ENCODE data around the gene SEPTIN8. TPM values are rescaled to one million over a fixed set of nuclear protein-coding genes. Genes with fewer than 3 reads are reported as not detected.
"Not testable (repeated sequence)": the region's sequence is repeated elsewhere in the genome, so short reads cannot be mapped to it uniquely, and the experiment has no call there.

The SEPTIN8 gene
- total RNA-seq, 2 experiments from 2014 or later, result 25.2 to 27.1 TPM

GRCh38 chr5:132808866-132809265, 31.8 kb upstream of the SEPTIN8 start:
- TF ChIP-seq, protein P1, sequence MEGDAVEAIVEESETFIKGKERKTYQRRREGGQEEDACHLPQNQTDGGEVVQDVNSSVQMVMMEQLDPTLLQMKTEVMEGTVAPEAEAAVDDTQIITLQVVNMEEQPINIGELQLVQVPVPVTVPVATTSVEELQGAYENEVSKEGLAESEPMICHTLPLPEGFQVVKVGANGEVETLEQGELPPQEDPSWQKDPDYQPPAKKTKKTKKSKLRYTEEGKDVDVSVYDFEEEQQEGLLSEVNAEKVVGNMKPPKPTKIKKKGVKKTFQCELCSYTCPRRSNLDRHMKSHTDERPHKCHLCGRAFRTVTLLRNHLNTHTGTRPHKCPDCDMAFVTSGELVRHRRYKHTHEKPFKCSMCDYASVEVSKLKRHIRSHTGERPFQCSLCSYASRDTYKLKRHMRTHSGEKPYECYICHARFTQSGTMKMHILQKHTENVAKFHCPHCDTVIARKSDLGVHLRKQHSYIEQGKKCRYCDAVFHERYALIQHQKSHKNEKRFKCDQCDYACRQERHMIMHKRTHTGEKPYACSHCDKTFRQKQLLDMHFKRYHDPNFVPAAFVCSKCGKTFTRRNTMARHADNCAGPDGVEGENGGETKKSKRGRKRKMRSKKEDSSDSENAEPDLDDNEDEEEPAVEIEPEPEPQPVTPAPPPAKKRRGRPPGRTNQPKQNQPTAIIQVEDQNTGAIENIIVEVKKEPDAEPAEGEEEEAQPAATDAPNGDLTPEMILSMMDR (IDR thresholded peaks at IDR 0.05), result no peak
- DNase-seq (no peak), ATAC-seq (no peak)
- Mint-ChIP-seq H3K27ac (no peak overlapping the region), H3K27me3 (peaks cover 63% of the 10 kb centered on the region), H3K4me1 (ENCODE audit: low read depth) (peaks cover 7% of the 10 kb centered on the region), H3K4me3 (no peak overlapping the region), H3K36me3 (ENCODE audit: low read depth) (no peaks in the 10 kb centered on the region), H3K9me3 (no peaks in the 10 kb centered on the region)
- intact Hi-C loops (cut with micrococcal nuclease), result no loop called here
- CTCF ChIA-PET, result interaction anchor here (1.1 to 5.3 kb wide), 6 partner anchors 11 to 299 kb away, joined by 3 to 51 read pairs (median 3); partner anchors contain the start of gene SHROOM1
- POLR2A ChIA-PET, result interaction anchor here (0.7 kb wide), 1 partner anchor 8 kb away, joined by 3 read pairs; no protein-coding TSS in a partner anchor

- Mint-ChIP-seq H3K27ac (no peak overlapping the region), H3K9me3 (no peaks in the 10 kb centered on the region), H3K36me3 (ENCODE audit: low read depth) (no peaks in the 10 kb centered on the region), H3K4me3 (no peak overlapping the region), H3K4me1 (ENCODE audit: low read depth) (peaks cover 7% of the 10 kb centered on the region), H3K27me3 (peaks cover 67% of the 10 kb centered on the region)
- DNase-seq (no peak), ATAC-seq (no peak)
- POLR2A ChIA-PET, result no interaction called here
- intact Hi-C loops (cut with micrococcal nuclease), result no loop called here
- CTCF ChIA-PET, result interaction anchor here (1.1 to 5.3 kb wide), 5 partner anchors 11 to 299 kb away, joined by 3 to 51 read pairs (median 4); no protein-coding TSS in a partner anchor
- TF ChIP-seq, protein P1 (IDR thresholded peaks at IDR 0.05), result no peak
Measured at GRCh38 chr5:132808448-132808847, 31.4 kb upstream of the SEPTIN8 start.

GRCh38 chr5:132807163-132807838, 30.3 kb upstream of the SEPTIN8 start:
- peaks cover 69% of the 10 kb centered on the region for H3K27me3 Mint-ChIP-seq
- POLR2A ChIA-PET, result interaction anchor here (0.7 kb wide), 1 partner anchor 12 kb away, joined by 3 read pairs; no protein-coding TSS in a partner anchor
- DNase-seq, result peak; percentile 12
- CTCF ChIA-PET, result interaction anchor here (0.7 to 5.3 kb wide), 8 partner anchors 10 to 302 kb away, joined by 3 to 51 read pairs (median 4); no protein-coding TSS in a partner anchor
- TF ChIP-seq, protein P1 (IDR thresholded peaks at IDR 0.05), result no peak
- H3K27ac Mint-ChIP-seq, result no peak overlapping the region
- H3K36me3 Mint-ChIP-seq (ENCODE audit: low read depth), result no peaks in the 10 kb centered on the region
- H3K4me1 Mint-ChIP-seq (ENCODE audit: low read depth), result no peaks in the 10 kb centered on the region
- peak; percentile 24 for ATAC-seq
- no peak overlapping the region for H3K4me3 Mint-ChIP-seq
- intact Hi-C loops (cut with micrococcal nuclease), result no loop called here
- no peaks in the 10 kb centered on the region for H3K9me3 Mint-ChIP-seq

DNA sequence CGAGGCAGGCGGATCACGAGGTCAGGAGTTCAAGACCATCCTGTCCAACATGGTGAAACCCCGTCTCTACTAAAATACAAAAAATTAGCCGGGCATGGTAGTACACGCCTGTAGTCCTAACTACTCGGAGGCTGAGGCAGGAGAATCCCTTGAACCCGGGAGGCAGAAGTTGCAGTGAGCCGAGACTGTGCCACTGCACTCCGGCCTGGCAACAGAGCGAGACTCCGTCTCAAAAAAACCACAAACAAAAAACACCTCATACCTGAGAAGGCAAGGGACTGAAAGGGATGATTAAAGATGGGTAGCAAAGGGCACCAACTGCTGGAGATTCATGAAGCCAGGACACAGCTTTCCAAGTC, 29.7 kb upstream of the SEPTIN8 start:
- H3K4me1 Mint-ChIP-seq (ENCODE audit: low read depth); H3K4me3 Mint-ChIP-seq; H3K36me3 Mint-ChIP-seq (ENCODE audit: low read depth); intact Hi-C loops (cut with micrococcal nuclease); DNase-seq; H3K27ac Mint-ChIP-seq; H3K9me3 Mint-ChIP-seq; ATAC-seq: not testable (repeated sequence)
- ChIA-PET CTCF (interaction anchor here (0.7 to 5.3 kb wide), 3 partner anchors 13 to 55 kb away, joined by 3 to 51 read pairs (median 4); no protein-coding TSS in a partner anchor), POLR2A (interaction anchor here (0.7 kb wide), 1 partner anchor 12 kb away, joined by 3 read pairs; no protein-coding TSS in a partner anchor)
- peaks cover 68% of the 10 kb centered on the region for H3K27me3 Mint-ChIP-seq

GRCh38 chr5:132805872-132806271, 28.8 kb upstream of the SEPTIN8 start:
- H3K4me3 Mint-ChIP-seq; ATAC-seq; DNase-seq; H3K4me1 Mint-ChIP-seq (ENCODE audit: low read depth); intact Hi-C loops (cut with micrococcal nuclease); H3K27ac Mint-ChIP-seq; H3K36me3 Mint-ChIP-seq (ENCODE audit: low read depth); POLR2A ChIA-PET; H3K9me3 Mint-ChIP-seq: not testable (repeated sequence)
- H3K27me3 Mint-ChIP-seq, result peaks cover 60% of the 10 kb centered on the region
- CTCF ChIA-PET, result interaction anchor here (5.3 kb wide), 1 partner anchor 14 kb away, joined by 51 read pairs; no protein-coding TSS in a partner anchor

DNA sequence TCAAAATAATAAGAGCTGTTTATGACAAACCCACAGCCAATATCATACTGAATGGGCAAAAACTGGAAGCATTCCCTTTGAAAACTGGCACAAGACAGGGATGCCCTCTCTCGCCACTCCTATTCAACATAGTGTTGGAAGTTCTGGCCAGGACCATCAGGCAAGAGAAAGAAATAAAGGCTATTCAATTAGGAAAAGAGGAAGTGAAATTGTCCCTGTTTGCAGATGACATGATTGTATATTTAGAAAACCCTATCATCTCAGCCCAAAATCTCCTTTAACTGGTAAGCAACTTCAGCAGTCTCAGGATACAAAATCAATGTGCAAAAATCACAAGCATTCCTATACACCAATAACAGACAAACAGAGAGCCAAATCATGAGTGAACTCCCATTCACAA, 27.2 kb upstream of the SEPTIN8 start:
- DNase-seq; H3K4me1 Mint-ChIP-seq (ENCODE audit: low read depth); ATAC-seq; POLR2A ChIA-PET; H3K4me3 Mint-ChIP-seq; H3K27ac Mint-ChIP-seq; CTCF ChIA-PET; intact Hi-C loops (cut with micrococcal nuclease); H3K9me3 Mint-ChIP-seq; H3K36me3 Mint-ChIP-seq (ENCODE audit: low read depth): not testable (repeated sequence)
- peaks cover 48% of the 10 kb centered on the region for H3K27me3 Mint-ChIP-seq

GRCh38 chr5:132802685-132803066, 25.6 kb upstream of the SEPTIN8 start:
- peaks cover 47% of the 10 kb centered on the region for H3K27me3 Mint-ChIP-seq
- H3K36me3 Mint-ChIP-seq (ENCODE audit: low read depth); H3K4me1 Mint-ChIP-seq (ENCODE audit: low read depth); H3K9me3 Mint-ChIP-seq; ATAC-seq; POLR2A ChIA-PET; H3K4me3 Mint-ChIP-seq; intact Hi-C loops (cut with micrococcal nuclease); DNase-seq; H3K27ac Mint-ChIP-seq: not testable (repeated sequence)
- CTCF ChIA-PET, result interaction anchor here (2.5 kb wide), 1 partner anchor 19 kb away, joined by 5 read pairs; no protein-coding TSS in a partner anchor

Data from activated CD8-positive, alpha-beta T cell treated with anti-CD3 and anti-CD28 coated beads for 36 hours (primary cell).